Measurements from ENCODE around the gene IFITM1. TPM values are rescaled to one million over a fixed set of nuclear protein-coding genes. Genes with fewer than 3 reads are reported as not detected.

IFITM1 gene
- total and polyA plus RNA-seq, 9 of the 15 experiments (the other 6 are each of a cell fraction or from before 2014, with no cell fraction given) = 691 to 5,579 (median 974) TPM

GRCh38 chr11:326842-327580 is 13.2 kb downstream of the IFITM1 start (continued):
- no peak for TF ChIP-seq ZNF124 (CRISPR knock-in tag; IDR thresholded peaks at IDR 0.05)
- peak; percentile 72; the same call in 1 of the 2 replicates for TF ChIP-seq HDAC2 (IDR thresholded peaks at IDR 0.05)
- no peak for TF ChIP-seq ZSCAN32 (CRISPR knock-in tag; IDR thresholded peaks at IDR 0.05)
- no peak for TF ChIP-seq HNRNPLL (IDR thresholded peaks at IDR 0.05; ENCODE audit: low read depth, low read length, poor library complexity, severe bottlenecking)
- TF ChIP-seq PHB2 (IDR thresholded peaks at IDR 0.05; ENCODE audit: low read depth) = no peak
- TF ChIP-seq KDM4B (IDR thresholded peaks at IDR 0.05; ENCODE audit: borderline replicate concordance in 2 of 2, low read depth in 1 of 2) = no peak
- peak in 1 of 2 experiments; percentile 56 for TF ChIP-seq AFF1 (IDR thresholded peaks at IDR 0.05; ENCODE audit: low read depth in 1 of 2, partially characterized antibody in 2 of 2)
- no peak for TF ChIP-seq KAT2B (IDR thresholded peaks at IDR 0.05; ENCODE audit: low read depth, low read length)
- TF ChIP-seq RBM25 (IDR thresholded peaks at IDR 0.05; ENCODE audit: low read depth, low read length, severe bottlenecking) = no peak
- no peak for TF ChIP-seq TCF7L2 (IDR thresholded peaks at IDR 0.05; ENCODE audit: low read depth, low read length)
- no peak for TF ChIP-seq MCM5 (IDR thresholded peaks at IDR 0.05; ENCODE audit: low read depth)
- no peak for TF ChIP-seq SRSF7 (optimal IDR thresholded peaks at IDR 0.05; ENCODE audit: low read depth, low read length)
- peak; percentile 77 for TF ChIP-seq MTA3 (IDR thresholded peaks at IDR 0.05; ENCODE audit: borderline replicate concordance)
- TF ChIP-seq WHSC1 (IDR thresholded peaks at IDR 0.05; ENCODE audit: low read length) = no peak
- TF ChIP-seq PREB (CRISPR knock-in tag; IDR thresholded peaks at IDR 0.05) = no peak
- no peak for TF ChIP-seq POU5F1 (IDR thresholded peaks at IDR 0.05; ENCODE audit: borderline replicate concordance, low read depth, low read length, partially characterized antibody)
- TF ChIP-seq VEZF1 (CRISPR knock-in tag; IDR thresholded peaks at IDR 0.05) = peak; percentile 53
- no peak for TF ChIP-seq BRF1 (IDR thresholded peaks at IDR 0.05; ENCODE audit: borderline replicate concordance, extremely low read depth, insufficient read length)
- TF ChIP-seq SRSF1 (IDR thresholded peaks at IDR 0.05; ENCODE audit: low read depth, low read length) = no peak
- TF ChIP-seq KLF1 (tag; IDR thresholded peaks at IDR 0.05) = no peak
- no peak for TF ChIP-seq ATF1 (CRISPR knock-in tag; IDR thresholded peaks at IDR 0.05)
- peak; percentile 86 for TF ChIP-seq ATF1 (tag; IDR thresholded peaks at IDR 0.05)
- no peak for TF ChIP-seq KLF10 (CRISPR knock-in tag; IDR thresholded peaks at IDR 0.05)
- TF ChIP-seq MAFG (tag; conservative IDR thresholded peaks at IDR 0.05) = no peak

All from K562 (cell line).